Astrocyte (in vitro differentiated cells and primary cell): ENCODE data around the gene BRSK1.

Experiments used
- EZH2 ChIP-seq: IDR thresholded peaks from 2 replicates; pipeline ENCODE4 v1.6.1; 2012; ENCODE audit warnings: mild to moderate bottlenecking, low read length, inconsistent platforms; ENCODE audit not compliant: insufficient read depth
- TF ChIP-seq, protein P1 (sequence below): IDR thresholded peaks from 2 replicates; pipeline ENCODE4 v1.5.1; 2011; ENCODE audit warnings: low read depth, mild to moderate bottlenecking, inconsistent platforms, low read length, moderate library complexity; ENCODE audit not compliant: insufficient read depth

DNA sequence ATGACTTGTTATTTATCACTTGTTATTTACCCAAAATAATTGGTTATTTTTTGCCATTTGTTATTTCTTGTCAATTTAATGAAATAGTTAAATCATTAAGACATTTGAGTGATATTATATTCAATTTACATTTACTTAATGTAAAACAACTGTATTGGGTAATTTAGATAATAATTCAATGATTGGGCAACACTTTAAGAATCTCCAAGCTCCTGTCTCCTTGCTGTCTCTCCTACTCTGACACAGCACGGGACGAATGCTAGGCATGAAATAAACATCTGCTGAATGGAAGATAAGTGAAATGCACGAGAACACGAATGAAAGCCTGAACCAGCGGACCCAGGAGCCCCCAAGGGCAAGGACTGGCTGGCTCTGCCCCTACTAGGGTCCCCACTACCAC is 19.3 kb upstream of the BRSK1 start:
- TF ChIP-seq, protein P1, sequence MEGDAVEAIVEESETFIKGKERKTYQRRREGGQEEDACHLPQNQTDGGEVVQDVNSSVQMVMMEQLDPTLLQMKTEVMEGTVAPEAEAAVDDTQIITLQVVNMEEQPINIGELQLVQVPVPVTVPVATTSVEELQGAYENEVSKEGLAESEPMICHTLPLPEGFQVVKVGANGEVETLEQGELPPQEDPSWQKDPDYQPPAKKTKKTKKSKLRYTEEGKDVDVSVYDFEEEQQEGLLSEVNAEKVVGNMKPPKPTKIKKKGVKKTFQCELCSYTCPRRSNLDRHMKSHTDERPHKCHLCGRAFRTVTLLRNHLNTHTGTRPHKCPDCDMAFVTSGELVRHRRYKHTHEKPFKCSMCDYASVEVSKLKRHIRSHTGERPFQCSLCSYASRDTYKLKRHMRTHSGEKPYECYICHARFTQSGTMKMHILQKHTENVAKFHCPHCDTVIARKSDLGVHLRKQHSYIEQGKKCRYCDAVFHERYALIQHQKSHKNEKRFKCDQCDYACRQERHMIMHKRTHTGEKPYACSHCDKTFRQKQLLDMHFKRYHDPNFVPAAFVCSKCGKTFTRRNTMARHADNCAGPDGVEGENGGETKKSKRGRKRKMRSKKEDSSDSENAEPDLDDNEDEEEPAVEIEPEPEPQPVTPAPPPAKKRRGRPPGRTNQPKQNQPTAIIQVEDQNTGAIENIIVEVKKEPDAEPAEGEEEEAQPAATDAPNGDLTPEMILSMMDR = no peak
- no peak for TF ChIP-seq EZH2
